Keratinocyte (primary cell): Measurements from ENCODE around the gene NGEF.

Experiments
- EZH2 ChIP-seq: IDR thresholded peaks from one replicate; pipeline ENCODE4 v1.6.1; 2012; ENCODE audit warnings: inconsistent platforms, mild to moderate bottlenecking, low read length, moderate library complexity
- TF ChIP-seq, protein P1 (sequence below), 3 experiments: IDR thresholded peaks in 1 of 3; conservative IDR thresholded peaks in 1 of 3; optimal IDR thresholded peaks in 1 of 3; 2 replicates in 2 of 3; 3 replicates in 1 of 3; pipeline versions ENCODE3 to v1.5.1; 2011; ENCODE audit warnings: low read length in 3 of 3, mild to moderate bottlenecking in 3 of 3, moderate library complexity in 2 of 3, control low read depth in 1 of 3, inconsistent platforms in 1 of 3; ENCODE audit not compliant: insufficient read depth in 2 of 3; ENCODE audit errors: extremely low read depth in 1 of 3

DNA sequence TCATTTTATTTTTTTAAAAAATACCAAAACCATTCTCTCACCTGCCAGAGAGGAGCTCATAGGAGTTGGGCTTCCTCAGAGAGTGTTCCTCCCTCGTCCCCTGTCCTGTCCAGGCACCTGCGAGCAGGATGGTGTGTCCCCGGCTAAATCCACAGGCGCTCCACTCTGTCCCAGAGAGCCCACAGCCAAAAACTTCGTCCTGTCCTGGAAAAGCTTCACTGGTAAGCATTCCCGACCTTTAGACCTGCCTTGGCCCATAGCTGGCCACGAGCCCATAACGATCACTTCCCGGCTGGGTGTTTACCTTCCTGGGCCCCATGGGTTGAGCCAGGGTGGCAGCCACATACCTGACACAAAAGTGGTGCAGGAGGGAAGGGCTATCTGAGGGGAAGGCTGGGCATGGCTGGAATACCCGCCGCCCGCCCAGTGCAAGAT, at the start of gene NGEF:
- TF ChIP-seq, protein P1, sequence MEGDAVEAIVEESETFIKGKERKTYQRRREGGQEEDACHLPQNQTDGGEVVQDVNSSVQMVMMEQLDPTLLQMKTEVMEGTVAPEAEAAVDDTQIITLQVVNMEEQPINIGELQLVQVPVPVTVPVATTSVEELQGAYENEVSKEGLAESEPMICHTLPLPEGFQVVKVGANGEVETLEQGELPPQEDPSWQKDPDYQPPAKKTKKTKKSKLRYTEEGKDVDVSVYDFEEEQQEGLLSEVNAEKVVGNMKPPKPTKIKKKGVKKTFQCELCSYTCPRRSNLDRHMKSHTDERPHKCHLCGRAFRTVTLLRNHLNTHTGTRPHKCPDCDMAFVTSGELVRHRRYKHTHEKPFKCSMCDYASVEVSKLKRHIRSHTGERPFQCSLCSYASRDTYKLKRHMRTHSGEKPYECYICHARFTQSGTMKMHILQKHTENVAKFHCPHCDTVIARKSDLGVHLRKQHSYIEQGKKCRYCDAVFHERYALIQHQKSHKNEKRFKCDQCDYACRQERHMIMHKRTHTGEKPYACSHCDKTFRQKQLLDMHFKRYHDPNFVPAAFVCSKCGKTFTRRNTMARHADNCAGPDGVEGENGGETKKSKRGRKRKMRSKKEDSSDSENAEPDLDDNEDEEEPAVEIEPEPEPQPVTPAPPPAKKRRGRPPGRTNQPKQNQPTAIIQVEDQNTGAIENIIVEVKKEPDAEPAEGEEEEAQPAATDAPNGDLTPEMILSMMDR (optimal IDR thresholded peaks at IDR 0.05 in 1 of 3, IDR thresholded peaks at IDR 0.05 in 1 of 3, conservative IDR thresholded peaks at IDR 0.05 in 1 of 3; ENCODE audit: extremely low read depth in 1 of 3, insufficient read depth in 2 of 3, low read length in 3 of 3), result no peak
- TF ChIP-seq EZH2, result no peak
